H9 (cell line): ENCODE measurements around the gene SFMBT2. TPM values are rescaled to one million over a fixed set of nuclear protein-coding genes. Genes with fewer than 3 reads are reported as not detected.

Source experiments
- DNase-seq: peaks from one replicate; pipeline ENCODE4 v3.0.0-alpha.2; 2017
- H2AFZ ChIP-seq: one replicate; pipeline ENCODE4 v1.6.1; 2013; ENCODE audit warnings: mild to moderate bottlenecking, low read length, control low read depth, moderate library complexity
- H2AK5ac ChIP-seq: 2 replicates; pipeline ENCODE4 v1.6.1; 2013; ENCODE audit warnings: low read length, control low read depth, mixed read lengths; ENCODE audit not compliant: insufficient read length
- H2BK120ac ChIP-seq: one replicate; pipeline ENCODE4 v1.6.1; 2013; ENCODE audit warnings: low read depth, mild to moderate bottlenecking, low read length, control low read depth, inconsistent platforms; ENCODE audit not compliant: poor library complexity, severe bottlenecking
- H2BK12ac ChIP-seq: 2 replicates; pipeline ENCODE4 v1.6.1; 2013; ENCODE audit warnings: low read length, control low read depth, mixed read lengths, low read depth; ENCODE audit not compliant: insufficient read length
- H2BK15ac ChIP-seq: 2 replicates; pipeline ENCODE4 v1.6.1; 2013; ENCODE audit warnings: low read depth, low read length, control low read depth
- H2BK20ac ChIP-seq: one replicate; pipeline ENCODE4 v1.6.1; 2013; ENCODE audit warnings: low read depth, mild to moderate bottlenecking, low read length, control low read depth, inconsistent platforms; ENCODE audit not compliant: poor library complexity, severe bottlenecking
- H2BK5ac ChIP-seq: 2 replicates; pipeline ENCODE4 v1.6.1; 2013; ENCODE audit warnings: low read length, control low read depth, mixed read lengths; ENCODE audit not compliant: insufficient read length
- H3K14ac ChIP-seq: 2 replicates; pipeline ENCODE4 v1.6.1; 2013; ENCODE audit warnings: low read length, control low read depth; ENCODE audit not compliant: insufficient read depth
- H3K18ac ChIP-seq: 2 replicates; pipeline ENCODE4 v1.6.1; 2013; ENCODE audit warnings: low read depth, mild to moderate bottlenecking, mixed read lengths, low read length, control low read depth; ENCODE audit not compliant: insufficient read length
- H3K23ac ChIP-seq: 2 replicates; pipeline ENCODE4 v1.6.1; 2013; ENCODE audit warnings: low read length, control low read depth, mixed read lengths, low read depth; ENCODE audit not compliant: insufficient read length
- H3K23me2 ChIP-seq: 2 replicates; pipeline ENCODE4 v1.6.1; 2013; ENCODE audit warnings: low read depth, mild to moderate bottlenecking, mixed read lengths, low read length, control low read depth; ENCODE audit not compliant: insufficient read length, poor library complexity, severe bottlenecking
- H3K27ac ChIP-seq: 2 replicates; pipeline ENCODE4 v1.5.1; 2013; ENCODE audit warnings: low read length, control low read depth, mixed read lengths, low read depth; ENCODE audit not compliant: insufficient read length
- H3K27me3 ChIP-seq: 2 replicates; pipeline ENCODE4 v1.6.1; 2013; ENCODE audit warnings: low read length, control low read depth, inconsistent platforms; ENCODE audit not compliant: insufficient read depth
- H3K4ac ChIP-seq: 2 replicates; pipeline ENCODE4 v1.6.1; 2013; ENCODE audit warnings: low read depth, mild to moderate bottlenecking, control low read depth, inconsistent platforms, low read length, moderate library complexity
- H3K4me1 ChIP-seq: 2 replicates; pipeline ENCODE4 v1.6.1; 2013; ENCODE audit warnings: low read length, control low read depth, inconsistent platforms; ENCODE audit not compliant: insufficient read depth
- H3K4me2 ChIP-seq: 2 replicates; pipeline ENCODE4 v1.6.1; 2013; ENCODE audit warnings: low read length, control low read depth, mixed read lengths; ENCODE audit not compliant: insufficient read length, insufficient read depth
- H3K56ac ChIP-seq: 2 replicates; pipeline ENCODE4 v1.6.1; 2013; ENCODE audit warnings: low read depth, mild to moderate bottlenecking, mixed read lengths, low read length, control low read depth; ENCODE audit not compliant: insufficient read length
- H3K79me1 ChIP-seq: 2 replicates; pipeline ENCODE4 v1.6.1; 2013; ENCODE audit warnings: low read depth, mild to moderate bottlenecking, moderate library complexity, low read length, control low read depth, inconsistent platforms; ENCODE audit not compliant: insufficient read depth, poor library complexity, severe bottlenecking
- H3K79me2 ChIP-seq: 2 replicates; pipeline ENCODE4 v1.6.1; 2013; ENCODE audit warnings: low read length, control low read depth, inconsistent platforms; ENCODE audit not compliant: insufficient read depth
- H3K9ac ChIP-seq: 2 replicates; pipeline ENCODE4 v1.6.1; 2013; ENCODE audit warnings: low read length, control low read depth, mixed read lengths; ENCODE audit not compliant: insufficient read length; ENCODE audit errors: extremely low read depth
- H3K9me3 ChIP-seq: one replicate; pipeline ENCODE4 v1.6.1; 2013; ENCODE audit warnings: low read depth, low read length, inconsistent platforms; ENCODE audit not compliant: control insufficient read depth
- H3T11ph ChIP-seq: one replicate; pipeline ENCODE4 v1.6.1; 2013; ENCODE audit warnings: mild to moderate bottlenecking, low read length, control low read depth, inconsistent platforms
- H4K20me1 ChIP-seq: one replicate; pipeline ENCODE4 v1.6.1; 2013; ENCODE audit not compliant: control insufficient read depth, insufficient read length, insufficient read depth
- H4K5ac ChIP-seq: 2 replicates; pipeline ENCODE4 v1.6.1; 2013; ENCODE audit warnings: low read depth, mild to moderate bottlenecking, mixed read lengths, low read length, control low read depth; ENCODE audit not compliant: insufficient read length
- H4K8ac ChIP-seq: replicated peaks from 2 replicates; pipeline ENCODE4 v1.6.1; 2013; ENCODE audit warnings: low read length, control low read depth, mixed read lengths, low read depth; ENCODE audit not compliant: insufficient read length
- H4K91ac ChIP-seq: 2 replicates; pipeline ENCODE4 v1.6.1; 2013; ENCODE audit warnings: low read depth, mild to moderate bottlenecking, moderate library complexity, mixed read lengths, low read length, control low read depth; ENCODE audit not compliant: insufficient read length
- H3K27ac Mint-ChIP-seq, 3 experiments: 2 replicates in 2 of 3; 3 replicates in 1 of 3; pipeline ENCODE4 v1.8.0; 2020 to 2021; ENCODE audit warnings: mixed read lengths in 3 of 3, mild to moderate bottlenecking in 1 of 3, moderate library complexity in 1 of 3
- H3K27me3 Mint-ChIP-seq: 2 replicates; pipeline ENCODE4 v1.8.0; 2021; ENCODE audit warnings: low read depth, mild to moderate bottlenecking, moderate library complexity, mixed read lengths
- H3K36me3 Mint-ChIP-seq, 3 experiments: 2 replicates in 2 of 3; 3 replicates in 1 of 3; pipeline ENCODE4 v1.8.0; 2020 to 2021; ENCODE audit warnings: low read depth in 3 of 3, mixed read lengths in 3 of 3; ENCODE audit not compliant: insufficient read depth in 1 of 3
- H3K4me1 Mint-ChIP-seq, 2 experiments: 2 replicates each; pipeline ENCODE4 v1.8.0; 2020; ENCODE audit warnings: mixed read lengths in 2 of 2
- H3K4me3 Mint-ChIP-seq, 2 experiments: 2 replicates in 1 of 2; 3 replicates in 1 of 2; pipeline ENCODE4 v1.8.0; 2020 to 2021; ENCODE audit warnings: mild to moderate bottlenecking in 2 of 2, mixed read lengths in 2 of 2, moderate library complexity in 1 of 2
- H3K9me3 Mint-ChIP-seq, 2 experiments: 2 replicates in 1 of 2; 3 replicates in 1 of 2; pipeline ENCODE4 v1.8.0; 2020; ENCODE audit warnings: mild to moderate bottlenecking in 2 of 2, mixed read lengths in 2 of 2, moderate library complexity in 1 of 2
- CTCF ChIP-seq: fragments of 200-600 bp; sonication (generic); conservative IDR thresholded peaks from 3 replicates; pipeline ENCODE4 v1.8.0; 2021; ENCODE audit warnings: antibody characterized with exemption, mild to moderate bottlenecking
- WGBS: extraction: QIAGEN DNeasy Blood & Tissue Kit; methylation state at CpG from one replicate; pipeline ENCODE4 v1.1.7; 2013; ENCODE audit warnings: missing lambda C conversion rate, low lambda C conversion rate, mixed read lengths; ENCODE audit not compliant: insufficient read length; ENCODE audit errors: extremely low coverage; 5-methylcytosine and 5-hydroxymethylcytosine counted together
- total RNA-seq: library from RNA; stranded (reverse); gene quantifications from 2 replicates; pipeline ENCODE4 v1.2.1, GENCODE V29; 2021

Gene SFMBT2
- total RNA-seq, 1 experiment from 2014 or later, result 5.3 TPM

GRCh38 chr10:7362471-7362870 is 48.4 kb downstream of the SFMBT2 start:
- peaks cover 32 to 46% (median 43%) of the 10 kb centered on the region in 3 experiments for H3K36me3 Mint-ChIP-seq

More at GRCh38 chr10:7362471-7362870, 48.4 kb downstream of the SFMBT2 start:
- Histone ChIP-seq H3K4me1 (peaks cover 5% of the 10 kb centered on the region; the same call in 1 of the 2 replicates), H4K8ac (no peak overlapping the region), H3K27me3 (no peaks in the 10 kb centered on the region), H4K20me1 (no peaks in the 10 kb centered on the region), H2AFZ (no peak overlapping the region), H3K9ac (no peak overlapping the region), H2BK5ac (no peak overlapping the region), H3K56ac (no peak overlapping the region), H3K4me2 (no peak overlapping the region), H3K23me2 (no peaks in the 10 kb centered on the region), H4K5ac (no peak overlapping the region), H2BK20ac (no peak overlapping the region), H3K23ac (no peak overlapping the region), H3T11ph (no peak overlapping the region), H3K79me2 (no peaks in the 10 kb centered on the region), H3K9me3 (peaks cover 17% of the 10 kb centered on the region), H2BK120ac (no peak overlapping the region), H2BK15ac (no peak overlapping the region), H2BK12ac (no peak overlapping the region), H3K4ac (no peak overlapping the region), H4K91ac (no peak overlapping the region), H3K14ac (no peak overlapping the region), H2AK5ac (no peak overlapping the region), H3K18ac (no peak overlapping the region), H3K27ac (no peak overlapping the region), H3K79me1 (no peaks in the 10 kb centered on the region)
- no CpG with 5 or more reads among the region's 3 CpGs for WGBS
- no peak overlapping the region for H3K27ac Mint-ChIP-seq
- peaks cover 20 to 21% of the 10 kb centered on the region in 2 experiments for H3K9me3 Mint-ChIP-seq
- no peaks in the 10 kb centered on the region for H3K27me3 Mint-ChIP-seq
- DNase-seq, result no peak
- H3K4me1 Mint-ChIP-seq, result peaks cover 15 to 18% of the 10 kb centered on the region in 2 experiments
- no peak for TF ChIP-seq CTCF
- H3K4me3 Mint-ChIP-seq, result no peak overlapping the region
